GM21717 (cell line): Measurements from ENCODE around the gene TRMT112.
"Not testable (repeated sequence)": the region's sequence is repeated elsewhere in the genome, so short reads cannot be mapped to it uniquely, and the experiment has no call there.

Source experiments
- ATAC-seq: cut with Tn5 transposase; IDR thresholded peaks from one replicate; pipeline ENCODE4 v1.9.1; 2021; ENCODE audit warnings: mild to moderate bottlenecking, moderate library complexity; ENCODE audit not compliant: unreplicated experiment

The TRMT112 gene

GRCh38 chr11:64331569-64332371 lies 14.4 kb upstream of the TRMT112 start:
- peak; percentile 51 for ATAC-seq

DNA sequence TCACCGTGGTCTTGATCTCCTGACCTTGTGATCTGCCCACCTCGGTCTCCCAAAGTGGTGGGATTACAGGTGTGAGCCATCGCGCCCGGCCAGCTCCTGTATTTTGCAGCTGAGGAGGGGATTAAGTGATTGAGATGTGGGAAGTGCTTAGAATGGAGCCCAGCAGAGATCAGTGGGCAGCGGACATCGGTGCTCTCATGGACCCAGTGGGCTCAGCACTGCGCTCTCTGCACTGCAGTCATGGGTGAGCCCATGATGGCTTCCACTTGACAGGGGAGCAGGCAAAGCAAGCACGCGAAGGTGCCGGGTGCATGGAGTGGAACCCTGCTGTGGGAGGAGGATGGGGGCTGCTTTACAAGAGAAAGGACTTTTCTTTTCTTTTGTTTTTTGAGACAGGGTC lies 13.5 kb upstream of the TRMT112 start:
- ATAC-seq = no peak

DNA sequence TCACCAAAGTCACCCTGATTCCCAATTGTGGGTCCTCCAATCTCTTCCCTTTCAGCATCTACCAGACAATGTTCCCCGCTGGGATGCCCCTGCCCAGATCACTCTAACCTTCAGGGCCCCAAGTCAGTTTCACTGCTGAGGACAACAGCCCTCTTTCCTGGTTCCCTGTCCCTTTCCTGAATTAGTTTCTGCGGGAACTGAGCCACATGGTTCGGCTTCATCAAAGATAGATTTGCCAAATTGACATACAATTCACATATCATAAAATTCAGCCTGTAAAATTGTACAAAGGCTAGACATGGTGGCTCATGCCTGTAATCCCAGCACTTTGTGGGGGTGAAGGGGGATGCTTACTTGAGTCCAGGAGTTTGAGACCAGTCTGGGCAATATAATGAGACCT lies 10.6 kb upstream of the TRMT112 start:
- no peak for ATAC-seq

- no peak for ATAC-seq
Measured at GRCh38 chr11:64327375-64327774, 10.0 kb upstream of the TRMT112 start.

DNA sequence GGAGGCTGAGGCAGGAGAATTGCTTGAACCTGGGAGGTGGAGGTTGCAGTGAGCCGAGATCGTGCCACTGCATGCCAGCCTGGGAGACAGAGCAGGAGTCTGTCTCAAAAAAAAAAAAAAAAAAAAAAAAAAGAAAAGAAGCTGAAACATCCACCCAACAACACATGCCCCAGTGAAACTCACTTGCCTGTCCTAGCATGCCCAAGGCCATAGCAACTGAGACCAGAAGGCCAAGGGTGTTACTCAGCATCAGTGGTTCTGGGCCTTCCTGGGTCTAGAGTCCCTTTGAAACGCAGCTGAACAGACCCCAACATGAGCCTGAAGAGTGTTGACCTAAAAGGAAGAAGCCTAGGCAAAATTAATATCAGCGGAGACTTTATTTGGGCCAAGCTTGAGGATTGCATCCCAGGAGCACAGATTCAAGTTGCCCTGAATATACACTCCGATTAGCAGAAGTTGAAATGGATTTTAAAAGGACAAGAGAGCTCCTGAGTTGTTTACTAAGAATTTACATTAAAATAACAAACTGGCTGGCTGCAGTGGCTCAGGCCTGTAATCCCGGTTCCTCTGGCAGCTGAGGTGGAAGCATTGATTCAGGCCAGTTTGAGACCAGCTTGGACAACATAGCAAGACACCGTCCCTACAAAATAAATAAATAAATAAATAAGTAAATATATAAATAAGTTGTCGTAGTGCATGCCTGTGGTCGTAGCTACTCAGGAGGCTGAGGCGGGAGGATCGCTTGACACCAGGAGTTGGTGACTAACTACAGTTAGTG lies 7.5 kb upstream of the TRMT112 start:
- no peak for ATAC-seq

DNA sequence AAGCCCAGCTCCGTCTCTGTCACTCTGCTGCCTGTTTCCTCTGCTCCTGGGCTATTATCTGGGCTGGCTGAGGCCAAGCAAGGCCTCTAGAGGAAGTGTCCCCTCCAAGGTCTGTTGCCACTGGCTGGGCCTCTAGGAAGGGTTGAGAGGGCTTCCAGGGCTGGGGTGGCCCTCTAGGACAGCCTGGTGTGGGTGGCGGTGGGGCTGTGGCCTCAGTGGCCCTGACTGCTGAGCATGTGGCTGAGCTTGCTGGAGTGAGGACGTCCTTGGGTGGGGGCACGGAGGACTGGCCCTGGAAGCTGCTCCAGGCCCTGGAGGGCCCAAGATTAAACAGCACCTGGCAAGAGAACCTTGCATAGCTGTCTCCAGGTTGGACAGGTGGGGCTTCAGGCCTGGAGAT lies 6.6 kb upstream of the TRMT112 start:
- ATAC-seq = not testable (repeated sequence)

DNA sequence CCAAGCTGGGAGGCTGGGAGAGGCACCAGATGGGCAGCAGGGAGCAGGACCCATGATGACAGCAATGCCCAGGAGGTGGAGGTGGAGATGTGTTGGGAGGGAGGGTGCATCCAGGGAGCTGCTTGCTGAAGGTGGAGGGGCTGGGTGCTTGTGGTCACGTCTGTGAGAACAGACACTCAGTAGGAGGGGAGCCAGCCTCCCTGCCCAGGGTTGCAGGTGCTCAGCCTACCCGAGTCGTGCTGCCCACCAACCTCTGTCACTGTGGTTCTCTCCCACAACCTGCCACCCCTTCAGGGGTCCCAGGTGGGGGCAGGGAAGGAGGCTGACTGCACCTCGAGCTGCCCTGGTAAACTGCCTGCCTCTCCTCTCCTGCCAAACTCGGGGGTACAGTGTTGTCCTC lies 6.0 kb upstream of the TRMT112 start:
- no peak for ATAC-seq

- no peak for ATAC-seq
Measured at GRCh38 chr11:64322925-64323260, 5.5 kb upstream of the TRMT112 start.

DNA sequence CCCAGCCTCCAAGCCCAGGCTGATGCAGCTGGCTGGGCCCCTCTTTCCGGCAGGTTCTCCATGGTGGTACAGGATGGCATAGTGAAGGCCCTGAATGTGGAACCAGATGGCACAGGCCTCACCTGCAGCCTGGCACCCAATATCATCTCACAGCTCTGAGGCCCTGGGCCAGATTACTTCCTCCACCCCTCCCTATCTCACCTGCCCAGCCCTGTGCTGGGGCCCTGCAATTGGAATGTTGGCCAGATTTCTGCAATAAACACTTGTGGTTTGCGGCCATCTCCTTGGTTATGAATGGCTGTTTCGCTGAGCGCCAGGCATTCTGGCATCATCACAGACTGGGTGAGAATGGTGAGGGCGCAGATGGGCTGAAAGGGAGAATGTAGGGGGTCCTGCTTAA lies 4.2 kb upstream of the TRMT112 start:
- no peak for ATAC-seq

GRCh38 chr11:64321026-64321425 lies 3.7 kb upstream of the TRMT112 start:
- no peak for ATAC-seq

- ATAC-seq = no peak
Measured at GRCh38 chr11:64320556-64320955, 3.2 kb upstream of the TRMT112 start.

DNA sequence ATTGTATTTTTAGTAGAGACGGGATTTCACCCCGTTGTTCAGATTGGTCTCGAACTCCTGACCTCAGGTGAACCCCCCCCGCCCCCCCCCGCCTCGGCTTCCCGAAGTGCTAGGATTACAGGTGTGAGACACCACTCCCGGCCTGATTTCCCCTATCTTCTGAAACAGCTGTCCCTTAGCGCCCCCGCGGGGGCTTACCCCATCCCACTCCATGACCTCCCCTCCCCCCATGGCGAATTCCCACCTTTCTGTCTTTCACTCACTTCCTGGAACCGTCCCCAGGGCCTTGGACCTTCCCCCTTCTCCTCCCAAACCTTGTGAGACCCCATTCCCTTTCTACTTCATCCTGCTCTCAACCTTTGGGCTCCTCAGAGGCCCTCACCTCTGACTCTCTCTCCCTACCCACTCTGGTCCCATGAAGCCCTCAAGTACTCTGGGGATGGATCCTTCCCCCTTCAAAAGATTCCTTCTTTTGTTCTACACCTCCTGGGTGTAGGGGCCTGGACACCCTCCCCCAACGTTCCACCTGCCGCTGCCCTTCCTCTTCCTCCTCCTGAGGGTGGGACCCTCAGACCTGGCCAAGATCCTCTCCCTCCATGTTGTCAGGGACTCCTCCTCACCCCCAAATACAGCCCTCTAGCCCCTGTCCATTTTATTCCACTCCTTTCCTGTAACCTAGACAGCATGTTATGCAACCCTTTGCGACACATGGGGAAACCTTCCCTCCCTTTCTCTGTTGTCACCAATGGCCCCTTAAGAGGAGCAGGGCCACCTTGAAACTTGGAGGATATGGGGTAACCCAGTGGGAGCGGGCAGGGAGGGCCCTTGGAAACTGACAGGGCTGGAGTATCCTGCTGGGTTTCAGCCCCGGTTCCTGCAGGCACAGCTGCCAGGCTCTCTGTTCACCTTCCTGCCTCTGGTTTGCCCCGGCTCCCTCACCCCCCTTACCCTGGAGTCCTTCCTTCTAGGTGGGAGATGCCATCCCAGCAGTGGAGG lies 1.7 kb upstream of the TRMT112 start:
- no peak for ATAC-seq

DNA sequence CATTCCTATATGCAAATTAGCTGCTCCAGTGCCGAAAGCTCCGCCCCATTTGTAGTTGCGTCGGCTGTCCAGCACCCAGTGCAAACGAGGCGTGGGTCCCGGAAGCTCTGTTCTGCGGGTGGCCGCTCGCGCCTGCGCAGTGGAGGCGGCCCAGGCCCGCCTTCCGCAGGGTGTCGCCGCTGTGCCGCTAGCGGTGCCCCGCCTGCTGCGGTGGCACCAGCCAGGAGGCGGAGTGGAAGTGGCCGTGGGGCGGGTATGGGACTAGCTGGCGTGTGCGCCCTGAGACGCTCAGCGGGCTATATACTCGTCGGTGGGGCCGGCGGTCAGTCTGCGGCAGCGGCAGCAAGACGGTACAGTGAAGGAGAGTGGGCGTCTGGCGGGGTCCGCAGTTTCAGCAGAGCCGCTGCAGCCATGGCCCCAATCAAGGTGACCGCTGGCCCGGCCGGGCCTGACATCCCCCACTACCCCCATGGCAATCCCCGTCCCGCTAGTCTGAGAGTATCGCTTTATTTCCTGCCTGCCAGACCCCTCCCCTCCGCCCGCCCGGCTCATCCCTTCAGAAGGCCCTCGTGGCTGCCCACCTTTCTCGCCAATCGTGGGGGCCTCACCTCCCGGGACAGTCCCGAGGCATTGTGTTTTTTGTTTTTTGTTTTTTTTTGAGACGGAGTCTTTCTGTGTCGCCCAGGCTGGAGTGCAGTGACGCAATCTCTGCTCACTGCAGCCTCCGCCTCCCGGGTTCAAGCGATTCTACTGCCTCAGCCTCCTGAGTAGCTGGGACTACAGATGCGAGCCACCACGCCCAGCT lies 804 bp upstream of the TRMT112 start, which contains the start of gene PRDX5:
Gene PRDX5 (plus strand): TSS at position 161 of the 805 bp plus-strand sequence. CDS start 95 bp downstream, at position 256.
- ATAC-seq = peak; percentile 48

GRCh38 chr11:64316672-64317324 lies 561 bp downstream of the TRMT112 start:
- ATAC-seq = peak; percentile 5

DNA sequence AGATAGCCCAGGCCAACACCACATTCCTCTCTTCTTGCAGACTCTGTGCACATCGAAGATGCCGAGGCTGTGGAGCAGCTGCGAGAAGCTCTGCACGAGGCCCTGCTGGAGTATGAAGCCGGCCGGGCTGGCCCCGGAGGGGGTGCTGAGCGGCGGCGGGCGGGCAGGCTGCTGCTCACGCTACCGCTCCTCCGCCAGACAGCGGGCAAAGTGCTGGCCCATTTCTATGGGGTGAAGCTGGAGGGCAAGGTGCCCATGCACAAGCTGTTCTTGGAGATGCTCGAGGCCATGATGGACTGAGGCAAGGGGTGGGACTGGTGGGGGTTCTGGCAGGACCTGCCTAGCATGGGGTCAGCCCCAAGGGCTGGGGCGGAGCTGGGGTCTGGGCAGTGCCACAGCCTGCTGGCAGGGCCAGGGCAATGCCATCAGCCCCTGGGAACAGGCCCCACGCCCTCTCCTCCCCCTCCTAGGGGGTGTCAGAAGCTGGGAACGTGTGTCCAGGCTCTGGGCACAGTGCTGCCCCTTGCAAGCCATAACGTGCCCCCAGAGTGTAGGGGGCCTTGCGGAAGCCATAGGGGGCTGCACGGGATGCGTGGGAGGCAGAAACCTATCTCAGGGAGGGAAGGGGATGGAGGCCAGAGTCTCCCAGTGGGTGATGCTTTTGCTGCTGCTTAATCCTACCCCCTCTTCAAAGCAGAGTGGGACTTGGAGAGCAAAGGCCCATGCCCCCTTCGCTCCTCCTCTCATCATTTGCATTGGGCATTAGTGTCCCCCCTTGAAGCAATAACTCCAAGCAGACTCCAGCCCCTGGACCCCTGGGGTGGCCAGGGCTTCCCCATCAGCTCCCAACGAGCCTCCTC lies 1.5 kb downstream of the TRMT112 start:
- not testable (repeated sequence) for ATAC-seq

DNA sequence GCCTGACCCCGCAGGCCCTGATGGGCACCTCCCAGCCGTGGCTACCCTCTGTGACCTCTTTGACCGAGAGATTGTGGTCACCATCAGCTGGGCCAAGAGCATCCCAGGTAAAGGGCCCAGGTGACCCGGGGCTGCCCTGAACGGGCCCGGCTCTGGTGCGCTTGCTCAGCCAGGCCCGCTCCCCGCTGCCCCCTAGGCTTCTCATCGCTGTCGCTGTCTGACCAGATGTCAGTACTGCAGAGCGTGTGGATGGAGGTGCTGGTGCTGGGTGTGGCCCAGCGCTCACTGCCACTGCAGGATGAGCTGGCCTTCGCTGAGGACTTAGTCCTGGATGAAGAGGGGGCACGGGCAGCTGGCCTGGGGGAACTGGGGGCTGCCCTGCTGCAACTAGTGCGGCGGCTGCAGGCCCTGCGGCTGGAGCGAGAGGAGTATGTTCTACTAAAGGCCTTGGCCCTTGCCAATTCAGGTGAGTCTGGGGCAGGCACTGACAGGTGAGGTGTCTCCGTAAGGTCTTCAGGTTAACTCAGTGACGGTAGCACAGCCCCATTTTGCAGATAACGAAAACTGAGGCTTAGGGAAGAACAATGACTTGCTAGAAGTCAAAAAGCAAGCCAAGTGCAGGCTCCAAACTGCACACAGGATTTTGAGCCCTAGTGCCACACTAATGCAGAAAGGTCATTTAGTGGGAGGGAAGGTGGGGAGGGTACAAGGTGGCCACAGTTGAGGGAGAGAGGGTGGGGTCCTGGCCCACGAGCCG lies 2.4 kb downstream of the TRMT112 start:
- ATAC-seq = no peak

GRCh38 chr11:64314146-64314804 lies 3.1 kb downstream of the TRMT112 start:
- no peak for ATAC-seq
